ENCODE data around the gene RNF223. TPM values are rescaled to one million over a fixed set of nuclear protein-coding genes. Genes with fewer than 3 reads are reported as not detected.
"Not testable (repeated sequence)": the region's sequence is repeated elsewhere in the genome, so short reads cannot be mapped to it uniquely, and the experiment has no call there.

The RNF223 gene
- total RNA-seq, 2 experiments from 2014 or later: not detected

- no peaks in the 10 kb centered on the region for H3K36me3 Mint-ChIP-seq
- ATAC-seq: peak; percentile 22
- H3K27ac Mint-ChIP-seq: peak overlapping the region; percentile 54
- no peak for DNase-seq
- H3K4me1 Mint-ChIP-seq: peaks cover 16% of the 10 kb centered on the region
- H3K4me3 Mint-ChIP-seq: peak overlapping the region; percentile 73
- CTCF ChIA-PET: interaction anchor here (0.7 to 1.4 kb wide), 3 partner anchors 9 to 66 kb away, joined by 3 to 4 read pairs (median 3); no protein-coding TSS in a partner anchor
- H3K27me3 Mint-ChIP-seq: peaks cover 3% of the 10 kb centered on the region
- no peaks in the 10 kb centered on the region for H3K9me3 Mint-ChIP-seq (ENCODE audit: low read depth)
Observed at GRCh38 chr1:1068517-1069055, 5.5 kb downstream of the RNF223 start.

GRCh38 chr1:1067860-1068516 is 6.1 kb downstream of the RNF223 start:
- no peaks in the 10 kb centered on the region for H3K9me3 Mint-ChIP-seq (ENCODE audit: low read depth)
- peak overlapping the region; percentile 32 for H3K27ac Mint-ChIP-seq
- CTCF ChIA-PET: interaction anchor here (1.4 kb wide), 1 partner anchor 9 kb away, joined by 4 read pairs; no protein-coding TSS in a partner anchor
- DNase-seq (no peak), ATAC-seq (no peak)
- peak overlapping the region; percentile 73 for H3K4me3 Mint-ChIP-seq
- peaks cover 3% of the 10 kb centered on the region for H3K27me3 Mint-ChIP-seq
- H3K4me1 Mint-ChIP-seq: peaks cover 22% of the 10 kb centered on the region
- no peaks in the 10 kb centered on the region for H3K36me3 Mint-ChIP-seq

- H3K36me3 Mint-ChIP-seq: no peaks in the 10 kb centered on the region
- no peak overlapping the region for H3K27ac Mint-ChIP-seq
- no peak for ATAC-seq
- H3K9me3 Mint-ChIP-seq (ENCODE audit: low read depth): no peaks in the 10 kb centered on the region
- CTCF ChIA-PET: interaction anchor here (1.9 kb wide), 1 partner anchor 27 kb away, joined by 6 read pairs; no protein-coding TSS in a partner anchor
- H3K4me1 Mint-ChIP-seq: peaks cover 28% of the 10 kb centered on the region
- H3K27me3 Mint-ChIP-seq: peaks cover 3% of the 10 kb centered on the region
- no peak for DNase-seq
- no peak overlapping the region for H3K4me3 Mint-ChIP-seq
Observed at GRCh38 chr1:1067284-1067859, 6.7 kb downstream of the RNF223 start.

- Mint-ChIP-seq H3K4me1 (peaks cover 29% of the 10 kb centered on the region), H3K9me3 (ENCODE audit: low read depth) (no peaks in the 10 kb centered on the region), H3K27ac (no peak overlapping the region), H3K4me3 (no peak overlapping the region), H3K27me3 (peaks cover 3% of the 10 kb centered on the region), H3K36me3 (no peaks in the 10 kb centered on the region)
- CTCF ChIA-PET: interaction anchor here (1.9 to 4.9 kb wide), 2 partner anchors 26 to 84 kb away, joined by 6 to 64 read pairs; partner anchors contain the start of gene PERM1
- ATAC-seq: no peak
- DNase-seq: no peak
Observed at GRCh38 chr1:1066403-1067283, 7.5 kb downstream of the RNF223 start.

- Mint-ChIP-seq H3K27ac (peak overlapping the region; percentile 21), H3K4me1 (peaks cover 33% of the 10 kb centered on the region)
- not testable (repeated sequence) for H3K4me3 Mint-ChIP-seq; H3K36me3 Mint-ChIP-seq; ATAC-seq; H3K27me3 Mint-ChIP-seq; DNase-seq; H3K9me3 Mint-ChIP-seq (ENCODE audit: low read depth)
- CTCF ChIA-PET: interaction anchor here (1.9 to 4.9 kb wide), 2 partner anchors 26 to 83 kb away, joined by 6 to 64 read pairs; partner anchors contain the start of gene PERM1
Observed at GRCh38 chr1:1065940-1066304, 8.2 kb downstream of the RNF223 start.

- Mint-ChIP-seq H3K4me3 (no peak overlapping the region), H3K27ac (peak overlapping the region; percentile 21), H3K36me3 (peaks cover 2% of the 10 kb centered on the region), H3K27me3 (peaks cover 3% of the 10 kb centered on the region), H3K9me3 (ENCODE audit: low read depth) (no peaks in the 10 kb centered on the region), H3K4me1 (peaks cover 36% of the 10 kb centered on the region)
- DNase-seq (no peak), ATAC-seq (no peak)
- CTCF ChIA-PET: interaction anchor here (1.9 to 4.9 kb wide), 2 partner anchors 25 to 83 kb away, joined by 6 to 64 read pairs; partner anchors contain the start of gene PERM1
Observed at GRCh38 chr1:1065265-1065939, 8.7 kb downstream of the RNF223 start.

GRCh38 chr1:1063945-1064831 is 9.9 kb downstream of the RNF223 start:
- peaks cover 38% of the 10 kb centered on the region for H3K4me1 Mint-ChIP-seq
- peaks cover 2% of the 10 kb centered on the region for H3K36me3 Mint-ChIP-seq
- peak overlapping the region; percentile 70 for H3K4me3 Mint-ChIP-seq
- no peaks in the 10 kb centered on the region for H3K9me3 Mint-ChIP-seq (ENCODE audit: low read depth)
- H3K27me3 Mint-ChIP-seq: no peaks in the 10 kb centered on the region
- ATAC-seq (peak; percentile 72), DNase-seq (peak; percentile 95)
- peak overlapping the region; percentile 61 for H3K27ac Mint-ChIP-seq
- CTCF ChIA-PET: interaction anchor here (0.7 to 7.5 kb wide), 28 partner anchors 10 to 442 kb away, joined by 3 to 93 read pairs (median 5); partner anchors contain the start of genes ISG15 and PERM1

- Mint-ChIP-seq H3K27me3 (peaks cover 7% of the 10 kb centered on the region), H3K4me1 (peaks cover 45% of the 10 kb centered on the region), H3K27ac (peak overlapping the region; percentile 81), H3K9me3 (ENCODE audit: low read depth) (no peaks in the 10 kb centered on the region), H3K4me3 (peak overlapping the region; percentile 70), H3K36me3 (peaks cover 2% of the 10 kb centered on the region)
- DNase-seq (no peak), ATAC-seq (no peak)
- CTCF ChIA-PET: interaction anchor here (0.7 to 7.5 kb wide), 27 partner anchors 10 to 442 kb away, joined by 3 to 93 read pairs (median 5); partner anchors contain the start of genes ISG15 and PERM1
Observed at GRCh38 chr1:1063261-1063944, 10.7 kb downstream of the RNF223 start.

- Mint-ChIP-seq H3K27ac (peak overlapping the region; percentile 81), H3K27me3 (peaks cover 15% of the 10 kb centered on the region), H3K4me3 (peak overlapping the region; percentile 70), H3K36me3 (peaks cover 2% of the 10 kb centered on the region), H3K9me3 (ENCODE audit: low read depth) (no peaks in the 10 kb centered on the region), H3K4me1 (peaks cover 45% of the 10 kb centered on the region)
- DNase-seq (no peak), ATAC-seq (no peak)
- CTCF ChIA-PET: interaction anchor here (1.0 to 7.5 kb wide), 11 partner anchors 24 to 308 kb away, joined by 3 to 93 read pairs (median 8); partner anchors contain the start of gene PERM1
Observed at GRCh38 chr1:1062348-1063163, 11.6 kb downstream of the RNF223 start.

GRCh38 chr1:1061682-1062345 is 12.3 kb downstream of the RNF223 start:
- H3K4me1 Mint-ChIP-seq: peaks cover 43% of the 10 kb centered on the region
- ATAC-seq (no peak), DNase-seq (no peak)
- peak overlapping the region; percentile 81 for H3K27ac Mint-ChIP-seq
- peak overlapping the region; percentile 70 for H3K4me3 Mint-ChIP-seq
- H3K27me3 Mint-ChIP-seq: peaks cover 20% of the 10 kb centered on the region
- peaks cover 2% of the 10 kb centered on the region for H3K36me3 Mint-ChIP-seq
- CTCF ChIA-PET: interaction anchor here (1.0 to 7.5 kb wide), 7 partner anchors 23 to 79 kb away, joined by 3 to 93 read pairs (median 14); partner anchors contain the start of gene PERM1
- H3K9me3 Mint-ChIP-seq (ENCODE audit: low read depth): no peaks in the 10 kb centered on the region
